ENCODE results near the gene C9orf78.

DNA sequence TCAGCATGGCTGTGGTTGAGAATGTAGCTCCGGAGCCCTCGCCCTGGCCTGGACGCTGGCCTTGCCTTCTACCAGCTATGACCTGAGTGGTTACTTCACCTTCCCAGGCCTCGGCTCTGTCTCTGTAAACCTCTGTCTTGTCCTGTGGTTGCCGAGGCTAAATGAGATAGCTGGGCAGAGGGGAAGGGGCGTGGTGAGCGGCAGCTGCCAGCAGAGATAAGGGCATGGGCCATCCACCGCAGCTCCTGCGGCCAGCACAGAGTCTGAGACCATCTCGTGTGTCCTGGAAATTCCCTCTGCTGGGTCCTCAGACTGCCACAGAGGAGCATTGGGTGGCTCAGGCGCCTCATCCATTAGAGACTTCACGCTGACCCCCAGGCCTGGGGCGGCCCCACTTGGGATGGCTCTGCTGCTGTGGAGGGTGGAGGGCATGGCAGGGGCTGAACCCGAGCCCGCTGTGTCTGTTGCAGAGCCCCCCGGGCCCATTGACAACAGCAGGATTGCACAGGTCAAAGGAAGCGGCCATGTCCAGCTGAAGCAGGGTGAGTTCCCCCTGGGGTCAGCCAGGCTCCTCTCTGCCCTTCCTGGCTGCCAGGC is 44.1 kb upstream of the C9orf78 start:
- TF ChIP-seq, protein P1, sequence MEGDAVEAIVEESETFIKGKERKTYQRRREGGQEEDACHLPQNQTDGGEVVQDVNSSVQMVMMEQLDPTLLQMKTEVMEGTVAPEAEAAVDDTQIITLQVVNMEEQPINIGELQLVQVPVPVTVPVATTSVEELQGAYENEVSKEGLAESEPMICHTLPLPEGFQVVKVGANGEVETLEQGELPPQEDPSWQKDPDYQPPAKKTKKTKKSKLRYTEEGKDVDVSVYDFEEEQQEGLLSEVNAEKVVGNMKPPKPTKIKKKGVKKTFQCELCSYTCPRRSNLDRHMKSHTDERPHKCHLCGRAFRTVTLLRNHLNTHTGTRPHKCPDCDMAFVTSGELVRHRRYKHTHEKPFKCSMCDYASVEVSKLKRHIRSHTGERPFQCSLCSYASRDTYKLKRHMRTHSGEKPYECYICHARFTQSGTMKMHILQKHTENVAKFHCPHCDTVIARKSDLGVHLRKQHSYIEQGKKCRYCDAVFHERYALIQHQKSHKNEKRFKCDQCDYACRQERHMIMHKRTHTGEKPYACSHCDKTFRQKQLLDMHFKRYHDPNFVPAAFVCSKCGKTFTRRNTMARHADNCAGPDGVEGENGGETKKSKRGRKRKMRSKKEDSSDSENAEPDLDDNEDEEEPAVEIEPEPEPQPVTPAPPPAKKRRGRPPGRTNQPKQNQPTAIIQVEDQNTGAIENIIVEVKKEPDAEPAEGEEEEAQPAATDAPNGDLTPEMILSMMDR (conservative IDR thresholded peaks at IDR 0.05; ENCODE audit: low read depth in 2 of 2) = no peak
- TF ChIP-seq EZH2 (IDR thresholded peaks at IDR 0.05; ENCODE audit: low read depth, unreplicated experiment) = no peak
- TF ChIP-seq, protein P2, sequence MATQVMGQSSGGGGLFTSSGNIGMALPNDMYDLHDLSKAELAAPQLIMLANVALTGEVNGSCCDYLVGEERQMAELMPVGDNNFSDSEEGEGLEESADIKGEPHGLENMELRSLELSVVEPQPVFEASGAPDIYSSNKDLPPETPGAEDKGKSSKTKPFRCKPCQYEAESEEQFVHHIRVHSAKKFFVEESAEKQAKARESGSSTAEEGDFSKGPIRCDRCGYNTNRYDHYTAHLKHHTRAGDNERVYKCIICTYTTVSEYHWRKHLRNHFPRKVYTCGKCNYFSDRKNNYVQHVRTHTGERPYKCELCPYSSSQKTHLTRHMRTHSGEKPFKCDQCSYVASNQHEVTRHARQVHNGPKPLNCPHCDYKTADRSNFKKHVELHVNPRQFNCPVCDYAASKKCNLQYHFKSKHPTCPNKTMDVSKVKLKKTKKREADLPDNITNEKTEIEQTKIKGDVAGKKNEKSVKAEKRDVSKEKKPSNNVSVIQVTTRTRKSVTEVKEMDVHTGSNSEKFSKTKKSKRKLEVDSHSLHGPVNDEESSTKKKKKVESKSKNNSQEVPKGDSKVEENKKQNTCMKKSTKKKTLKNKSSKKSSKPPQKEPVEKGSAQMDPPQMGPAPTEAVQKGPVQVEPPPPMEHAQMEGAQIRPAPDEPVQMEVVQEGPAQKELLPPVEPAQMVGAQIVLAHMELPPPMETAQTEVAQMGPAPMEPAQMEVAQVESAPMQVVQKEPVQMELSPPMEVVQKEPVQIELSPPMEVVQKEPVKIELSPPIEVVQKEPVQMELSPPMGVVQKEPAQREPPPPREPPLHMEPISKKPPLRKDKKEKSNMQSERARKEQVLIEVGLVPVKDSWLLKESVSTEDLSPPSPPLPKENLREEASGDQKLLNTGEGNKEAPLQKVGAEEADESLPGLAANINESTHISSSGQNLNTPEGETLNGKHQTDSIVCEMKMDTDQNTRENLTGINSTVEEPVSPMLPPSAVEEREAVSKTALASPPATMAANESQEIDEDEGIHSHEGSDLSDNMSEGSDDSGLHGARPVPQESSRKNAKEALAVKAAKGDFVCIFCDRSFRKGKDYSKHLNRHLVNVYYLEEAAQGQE (IDR thresholded peaks at IDR 0.05; ENCODE audit: unreplicated experiment) = no peak
- no peak for TF ChIP-seq CREB1 (CRISPR knock-in tag; IDR thresholded peaks at IDR 0.05; ENCODE audit: low read depth)
- no peak for TF ChIP-seq POLR2AphosphoS5 (IDR thresholded peaks at IDR 0.05; ENCODE audit: low read depth)
